ENCODE measurements around the gene SLC39A11. TPM values are rescaled to one million over a fixed set of nuclear protein-coding genes. Genes with fewer than 3 reads are reported as not detected.

Gene SLC39A11
- total RNA-seq, 1 experiment from 2014 or later = 15.2 TPM

DNA sequence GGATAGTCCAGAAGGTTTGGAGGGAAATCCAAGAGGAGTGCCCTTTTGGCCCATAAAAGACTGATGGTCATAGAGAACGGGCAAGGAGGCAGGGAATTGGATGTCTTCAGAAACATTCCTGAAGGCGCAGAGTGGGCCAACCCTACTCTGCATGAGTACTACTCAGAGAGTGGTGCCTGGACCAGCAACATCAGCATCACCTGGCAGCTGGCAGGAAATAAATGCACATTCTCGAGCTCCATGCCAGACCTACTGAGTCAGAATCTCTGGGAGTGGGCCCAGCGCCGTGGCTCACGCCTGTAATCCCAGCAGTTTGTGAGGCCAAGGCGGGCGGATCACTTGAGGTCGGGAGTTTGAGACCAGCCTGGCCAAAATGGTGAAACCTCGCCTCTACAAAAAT, 27.1 kb upstream of the SLC39A11 start:
- no peak overlapping the region for H3K18ac ChIP-seq (ENCODE audit: insufficient read length, low read depth, low read length)
- WGBS (ENCODE audit: extremely low coverage, insufficient read length, low lambda C conversion rate) = no CpG with 5 or more reads among the region's 10 CpGs
- H2BK5ac ChIP-seq (ENCODE audit: insufficient read length, low read length) = no peak overlapping the region
- H3K4me3 Mint-ChIP-seq = no peak overlapping the region
- H3K23ac ChIP-seq (ENCODE audit: insufficient read length, low read depth, low read length) = no peak overlapping the region
- no peak overlapping the region for H3T11ph ChIP-seq (ENCODE audit: low read length)
- H2BK120ac ChIP-seq (ENCODE audit: low read depth, low read length, poor library complexity, severe bottlenecking) = no peak overlapping the region
- no peaks in the 10 kb centered on the region for H3K79me1 ChIP-seq (ENCODE audit: insufficient read depth, low read depth, low read length, poor library complexity, severe bottlenecking)
- DNase-seq = no peak
- peaks cover 7 to 11% of the 10 kb centered on the region in 2 experiments; a peak in 3 of 4 replicates for H3K4me1 Mint-ChIP-seq
- H3K4ac ChIP-seq (ENCODE audit: low read depth, low read length) = no peak overlapping the region
- no peak overlapping the region for H3K27ac ChIP-seq (ENCODE audit: insufficient read length, low read depth, low read length)
- H2BK20ac ChIP-seq (ENCODE audit: low read depth, low read length, poor library complexity, severe bottlenecking) = no peak overlapping the region
- H3K9me3 Mint-ChIP-seq = no peaks in the 10 kb centered on the region; a peak in 1 of 5 replicates
- no peak overlapping the region for H2BK12ac ChIP-seq (ENCODE audit: insufficient read length, low read depth, low read length)
- H3K56ac ChIP-seq (ENCODE audit: insufficient read length, low read depth, low read length) = no peak overlapping the region
- no peaks in the 10 kb centered on the region for H3K79me2 ChIP-seq (ENCODE audit: insufficient read depth, low read length)
- H3K36me3 Mint-ChIP-seq (ENCODE audit: insufficient read depth in 1 of 3, low read depth in 3 of 3) = no peaks in the 10 kb centered on the region; a peak in 1 of 7 replicates
- H3K14ac ChIP-seq (ENCODE audit: insufficient read depth, low read length) = no peak overlapping the region
- no peaks in the 10 kb centered on the region for H4K20me1 ChIP-seq (ENCODE audit: control insufficient read depth, insufficient read depth, insufficient read length)
- no peaks in the 10 kb centered on the region for H3K23me2 ChIP-seq (ENCODE audit: insufficient read length, low read depth, low read length, poor library complexity, severe bottlenecking)
- H3K27me3 Mint-ChIP-seq (ENCODE audit: low read depth) = no peaks in the 10 kb centered on the region; the same call in 1 of the 2 replicates
- H3K4me2 ChIP-seq (ENCODE audit: insufficient read depth, insufficient read length, low read length) = no peak overlapping the region
- no peak for TF ChIP-seq CTCF (conservative IDR thresholded peaks at IDR 0.05)
- H4K91ac ChIP-seq (ENCODE audit: insufficient read length, low read depth, low read length) = no peak overlapping the region
- no peak overlapping the region for H4K5ac ChIP-seq (ENCODE audit: insufficient read length, low read depth, low read length)
- H3K9ac ChIP-seq (ENCODE audit: extremely low read depth, insufficient read length, low read length) = no peak overlapping the region
- H3K27ac Mint-ChIP-seq = no peak overlapping the region
- no peaks in the 10 kb centered on the region for H3K27me3 ChIP-seq (ENCODE audit: insufficient read depth, low read length)
- H3K4me1 ChIP-seq (ENCODE audit: insufficient read depth, low read length) = no peaks in the 10 kb centered on the region
- no peak overlapping the region for H2BK15ac ChIP-seq (ENCODE audit: low read depth, low read length)
- no peak overlapping the region for H2AK5ac ChIP-seq (ENCODE audit: insufficient read length, low read length)
- H2AFZ ChIP-seq (ENCODE audit: low read length) = no peak overlapping the region
- no peak overlapping the region for H4K8ac ChIP-seq (replicated peaks; ENCODE audit: insufficient read length, low read depth, low read length)
- no peaks in the 10 kb centered on the region for H3K9me3 ChIP-seq (ENCODE audit: control insufficient read depth, low read depth, low read length)
